Skeletal muscle satellite cell (primary cell): ENCODE measurements around the gene SMCP.

Experiments used
- H3K27me3 ChIP-seq: 2 replicates; pipeline ENCODE4 v1.7.0; 2013; ENCODE audit warnings: low read length; ENCODE audit not compliant: control insufficient read depth, insufficient read depth
- H3K36me3 ChIP-seq: 2 replicates; pipeline ENCODE4 v1.7.0; 2013; ENCODE audit warnings: mild to moderate bottlenecking, control low read depth, low read length; ENCODE audit not compliant: insufficient read depth
- H3K4me1 ChIP-seq: 2 replicates; pipeline ENCODE4 v1.7.0; 2013; ENCODE audit warnings: low read length; ENCODE audit not compliant: control insufficient read depth, insufficient read depth
- H3K4me2 ChIP-seq: 2 replicates; pipeline ENCODE4 v1.7.0; 2013; ENCODE audit warnings: mild to moderate bottlenecking, low read length
- H3K4me3 ChIP-seq: 2 replicates; pipeline ENCODE4 v1.7.0; 2013; ENCODE audit warnings: low read length
- H3K9ac ChIP-seq: 2 replicates; pipeline ENCODE4 v1.7.0; 2013; ENCODE audit warnings: mild to moderate bottlenecking, low read depth, low read length, moderate library complexity
- H3K9me3 ChIP-seq: replicated peaks from 2 replicates; pipeline ENCODE4 v1.7.0; 2013; ENCODE audit warnings: mild to moderate bottlenecking, control low read depth, low read length

The SMCP gene

GRCh38 chr1:152886758-152887409 lies 8.8 kb downstream of the SMCP start:
- no peak overlapping the region for H3K4me3 ChIP-seq
- H3K27me3 ChIP-seq, result no peaks in the 10 kb centered on the region
- H3K4me2 ChIP-seq, result no peak overlapping the region
- no peak overlapping the region for H3K9ac ChIP-seq
- H3K4me1 ChIP-seq, result peaks cover 21% of the 10 kb centered on the region
- H3K36me3 ChIP-seq, result no peaks in the 10 kb centered on the region
- H3K9me3 ChIP-seq, result no peaks in the 10 kb centered on the region

GRCh38 chr1:152888126-152888525 lies 10.0 kb downstream of the SMCP start:
- Histone ChIP-seq H3K4me2 (no peak overlapping the region), H3K36me3 (no peaks in the 10 kb centered on the region), H3K9me3 (no peaks in the 10 kb centered on the region), H3K9ac (no peak overlapping the region), H3K4me3 (no peak overlapping the region), H3K4me1 (peaks cover 21% of the 10 kb centered on the region), H3K27me3 (no peaks in the 10 kb centered on the region)

- H3K36me3 ChIP-seq, result no peaks in the 10 kb centered on the region
- H3K9ac ChIP-seq, result no peak overlapping the region
- no peaks in the 10 kb centered on the region for H3K9me3 ChIP-seq
- no peaks in the 10 kb centered on the region for H3K4me1 ChIP-seq
- no peak overlapping the region for H3K4me2 ChIP-seq
- peaks cover 10% of the 10 kb centered on the region for H3K27me3 ChIP-seq
- no peak overlapping the region for H3K4me3 ChIP-seq
These were observed 20.9 kb downstream of the SMCP start for GRCh38 chr1:152899027-152899426.

GRCh38 chr1:152899883-152900282 lies 21.8 kb downstream of the SMCP start:
- Histone ChIP-seq H3K36me3 (no peaks in the 10 kb centered on the region), H3K4me1 (peaks cover 2% of the 10 kb centered on the region), H3K27me3 (peaks cover 10% of the 10 kb centered on the region), H3K4me2 (no peak overlapping the region), H3K9me3 (no peaks in the 10 kb centered on the region), H3K4me3 (no peak overlapping the region), H3K9ac (no peak overlapping the region)

GRCh38 chr1:152901631-152902030 lies 23.5 kb downstream of the SMCP start:
- Histone ChIP-seq H3K4me2 (no peak overlapping the region), H3K4me3 (no peak overlapping the region), H3K4me1 (peaks cover 18% of the 10 kb centered on the region), H3K9me3 (no peaks in the 10 kb centered on the region), H3K9ac (no peak overlapping the region), H3K27me3 (peaks cover 10% of the 10 kb centered on the region), H3K36me3 (no peaks in the 10 kb centered on the region)

GRCh38 chr1:152902636-152903035 lies 24.5 kb downstream of the SMCP start:
- peaks cover 20% of the 10 kb centered on the region for H3K4me1 ChIP-seq
- H3K4me3 ChIP-seq, result no peak overlapping the region
- H3K36me3 ChIP-seq, result no peaks in the 10 kb centered on the region
- H3K9me3 ChIP-seq, result no peaks in the 10 kb centered on the region
- H3K27me3 ChIP-seq, result peaks cover 10% of the 10 kb centered on the region
- H3K9ac ChIP-seq, result no peak overlapping the region
- no peak overlapping the region for H3K4me2 ChIP-seq

GRCh38 chr1:152904688-152905440 lies 26.7 kb downstream of the SMCP start:
- Histone ChIP-seq H3K27me3 (peaks cover 12% of the 10 kb centered on the region), H3K4me1 (peaks cover 23% of the 10 kb centered on the region), H3K4me2 (no peak overlapping the region), H3K4me3 (no peak overlapping the region), H3K9me3 (no peaks in the 10 kb centered on the region), H3K36me3 (no peaks in the 10 kb centered on the region), H3K9ac (no peak overlapping the region)

GRCh38 chr1:152906023-152906565 lies 28.0 kb downstream of the SMCP start:
- Histone ChIP-seq H3K36me3 (no peaks in the 10 kb centered on the region), H3K9me3 (no peaks in the 10 kb centered on the region), H3K4me3 (no peak overlapping the region), H3K4me2 (peak overlapping the region; percentile 64), H3K4me1 (peaks cover 23% of the 10 kb centered on the region), H3K9ac (peak overlapping the region; percentile 0), H3K27me3 (peaks cover 22% of the 10 kb centered on the region)

GRCh38 chr1:152907686-152908601 lies 29.8 kb downstream of the SMCP start, which contains the start of gene IVL:
Gene IVL (plus strand): TSS chr1:152908546. CDS start chr1:152909798, 1,252 bp downstream.
- Histone ChIP-seq H3K4me2 (no peak within 1 kb of the TSS), H3K27me3 (peaks cover 33% of the 10 kb centered on the region), H3K9ac (no peak within 1 kb of the TSS), H3K9me3 (no peaks in the 10 kb centered on the region), H3K4me1 (peaks cover 23% of the 10 kb centered on the region), H3K4me3 (no peak within 1 kb of the TSS), H3K36me3 (no peaks in the 10 kb centered on the region)

GRCh38 chr1:152909206-152909605 lies 31.1 kb downstream of the SMCP start:
- peaks cover 23% of the 10 kb centered on the region for H3K4me1 ChIP-seq
- no peak overlapping the region for H3K9ac ChIP-seq
- H3K9me3 ChIP-seq, result no peaks in the 10 kb centered on the region

GRCh38 chr1:152912471-152912870 lies 34.3 kb downstream of the SMCP start:
- no peak overlapping the region for H3K4me2 ChIP-seq
- H3K27me3 ChIP-seq, result peaks cover 37% of the 10 kb centered on the region
- H3K9me3 ChIP-seq, result no peaks in the 10 kb centered on the region
- no peak overlapping the region for H3K9ac ChIP-seq
- H3K36me3 ChIP-seq, result no peaks in the 10 kb centered on the region
- H3K4me1 ChIP-seq, result peaks cover 4% of the 10 kb centered on the region
- no peak overlapping the region for H3K4me3 ChIP-seq

More at GRCh38 chr1:152909206-152909605, 31.1 kb downstream of the SMCP start:
- Histone ChIP-seq H3K4me2 (no peak overlapping the region), H3K36me3 (no peaks in the 10 kb centered on the region), H3K4me3 (no peak overlapping the region), H3K27me3 (peaks cover 35% of the 10 kb centered on the region)
